WI38 (cell line): ENCODE results near the gene C3orf20.
"Not testable (repeated sequence)": the region's sequence is repeated elsewhere in the genome, so short reads cannot be mapped to it uniquely, and the experiment has no call there.

Experiments used
- H3K4me3 ChIP-seq: 2 replicates; pipeline ENCODE4 v1.5.1; 2011; ENCODE audit warnings: low read depth, mild to moderate bottlenecking, control low read depth, low read length
- CTCF ChIP-seq: IDR thresholded peaks from 2 replicates; pipeline ENCODE4 v1.5.1; 2012; ENCODE audit warnings: low read depth, mild to moderate bottlenecking, control low read depth, low read length

Gene C3orf20

GRCh38 chr3:14804835-14805780 lies 130.2 kb downstream of the C3orf20 start:
- no peak for TF ChIP-seq CTCF
- no peak overlapping the region for H3K4me3 ChIP-seq

GRCh38 chr3:14805961-14806537 lies 131.1 kb downstream of the C3orf20 start:
- no peak for TF ChIP-seq CTCF
- no peak overlapping the region for H3K4me3 ChIP-seq

- no peak for TF ChIP-seq CTCF
- H3K4me3 ChIP-seq, result no peak overlapping the region
Observed at GRCh38 chr3:14806641-14807263, 131.8 kb downstream of the C3orf20 start.

- no peak for TF ChIP-seq CTCF
- H3K4me3 ChIP-seq, result no peak overlapping the region
Observed at GRCh38 chr3:14808025-14808424, 133.1 kb downstream of the C3orf20 start.

- no peak overlapping the region for H3K4me3 ChIP-seq
- no peak for TF ChIP-seq CTCF
Observed at GRCh38 chr3:14808502-14809266, 133.7 kb downstream of the C3orf20 start.

- H3K4me3 ChIP-seq, result not testable (repeated sequence)
Observed at GRCh38 chr3:14809611-14810010, 134.7 kb downstream of the C3orf20 start.

GRCh38 chr3:14810070-14810791 lies 135.3 kb downstream of the C3orf20 start:
- H3K4me3 ChIP-seq, result no peak overlapping the region
- TF ChIP-seq CTCF, result no peak
